GM21786 (cell line): ENCODE results near the gene KRTAP5-7.
"Not testable (repeated sequence)": the region's sequence is repeated elsewhere in the genome, so short reads cannot be mapped to it uniquely, and the experiment has no call there.

ENCODE experiments used
- ATAC-seq: cut with Tn5 transposase; IDR thresholded peaks from one replicate; pipeline ENCODE4 v1.9.1; 2021; ENCODE audit not compliant: unreplicated experiment

The KRTAP5-7 gene, protein sequence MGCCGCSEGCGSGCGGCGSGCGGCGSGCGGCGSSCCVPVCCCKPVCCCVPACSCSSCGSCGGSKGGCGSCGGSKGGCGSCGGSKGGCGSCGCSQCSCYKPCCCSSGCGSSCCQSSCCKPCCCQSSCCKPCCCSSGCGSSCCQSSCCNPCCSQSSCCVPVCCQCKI

DNA sequence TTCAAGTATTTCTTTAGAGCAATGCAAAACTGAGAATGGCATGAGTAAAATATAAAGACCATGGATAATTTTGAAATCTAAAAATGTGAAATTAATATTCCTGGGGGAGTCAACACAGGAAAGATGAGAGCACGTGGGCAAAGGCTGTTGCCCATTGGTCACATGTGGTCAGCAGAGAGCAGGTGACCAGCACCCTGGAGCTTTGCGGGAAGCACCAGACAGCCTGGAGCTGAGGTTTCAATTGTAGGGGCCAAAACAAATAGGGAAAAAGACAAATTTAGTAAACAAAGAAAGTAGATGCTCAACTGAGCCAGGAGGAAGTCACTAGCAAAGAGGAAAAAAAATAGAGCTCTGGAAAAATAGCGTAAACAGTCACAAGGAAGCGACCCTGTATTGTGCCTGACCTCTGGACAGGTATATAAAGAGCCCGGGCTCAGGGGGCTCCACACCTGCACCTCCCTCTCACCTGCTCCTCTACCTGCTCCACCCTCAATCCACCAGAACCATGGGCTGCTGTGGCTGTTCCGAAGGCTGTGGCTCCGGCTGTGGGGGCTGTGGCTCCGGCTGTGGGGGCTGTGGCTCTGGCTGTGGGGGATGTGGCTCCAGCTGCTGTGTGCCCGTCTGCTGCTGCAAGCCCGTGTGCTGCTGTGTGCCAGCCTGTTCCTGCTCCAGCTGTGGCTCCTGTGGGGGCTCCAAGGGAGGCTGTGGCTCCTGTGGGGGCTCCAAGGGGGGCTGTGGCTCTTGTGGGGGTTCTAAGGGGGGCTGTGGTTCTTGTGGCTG, at the start of gene KRTAP5-7:
Gene KRTAP5-7, plus strand, starts transcription at position 472 of the 780 bp plus-strand sequence. Its CDS starts 34 bp downstream, at position 506.
- ATAC-seq = not testable (repeated sequence)

DNA sequence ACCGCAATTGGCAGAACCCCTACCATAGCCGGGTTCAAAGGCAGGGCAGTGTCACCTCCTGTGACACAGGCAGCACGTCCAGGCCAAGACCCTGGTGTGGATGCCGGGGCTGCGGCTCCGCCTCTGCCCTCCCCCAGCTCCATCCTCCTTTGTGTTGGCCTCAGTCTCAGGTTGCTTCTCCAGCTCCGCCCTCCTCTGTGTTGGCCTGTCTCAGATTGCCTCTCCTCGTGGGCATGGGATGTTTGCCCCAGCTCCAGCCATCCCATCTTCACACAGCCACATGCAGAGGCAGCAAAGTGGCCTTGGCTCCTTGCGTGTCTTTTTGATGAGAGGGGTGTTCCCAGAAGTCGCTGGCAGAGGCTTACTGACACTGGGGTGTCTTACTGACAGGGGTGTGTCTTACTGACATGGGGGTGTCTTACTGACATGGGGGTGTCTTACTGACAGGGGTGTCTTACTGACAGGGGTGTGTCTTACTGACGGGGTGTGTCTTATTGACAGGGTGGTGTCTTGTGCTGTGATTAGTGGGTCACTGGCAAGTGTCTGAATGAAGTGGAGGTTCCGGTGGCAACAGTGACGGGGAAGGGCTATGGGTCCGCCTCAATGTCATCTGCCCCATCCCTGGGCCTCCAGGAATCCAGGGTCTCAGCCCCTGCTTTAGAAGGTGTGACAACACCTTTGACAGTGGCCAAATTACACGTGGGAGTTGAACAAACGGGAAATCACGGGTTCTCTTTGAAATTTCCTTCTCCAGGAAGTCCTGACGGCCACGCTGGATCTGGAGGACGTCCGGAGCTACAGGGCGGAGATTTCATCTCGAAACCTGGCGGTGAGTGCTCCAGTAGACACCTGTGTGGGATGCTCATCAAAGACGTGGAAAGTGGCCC, 49.2 kb upstream of the KRTAP5-7 start:
- ATAC-seq = no peak

DNA sequence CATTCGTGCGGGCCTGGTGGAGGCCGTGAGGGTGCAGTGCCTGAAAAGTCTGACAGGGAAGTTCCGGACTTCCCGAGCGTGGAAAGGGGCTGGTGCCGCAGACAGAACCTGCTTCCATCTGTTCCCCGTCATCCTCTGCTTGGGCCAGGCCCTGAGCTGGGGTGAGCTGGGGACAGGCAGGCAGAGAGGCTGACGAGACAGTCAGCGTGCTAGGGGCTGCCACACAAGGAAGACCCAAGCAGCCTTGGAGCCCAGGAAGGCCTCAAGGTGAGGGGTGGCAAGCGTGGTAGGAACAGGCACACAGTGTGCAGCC, 48.6 kb upstream of the KRTAP5-7 start:
- ATAC-seq = no peak

DNA sequence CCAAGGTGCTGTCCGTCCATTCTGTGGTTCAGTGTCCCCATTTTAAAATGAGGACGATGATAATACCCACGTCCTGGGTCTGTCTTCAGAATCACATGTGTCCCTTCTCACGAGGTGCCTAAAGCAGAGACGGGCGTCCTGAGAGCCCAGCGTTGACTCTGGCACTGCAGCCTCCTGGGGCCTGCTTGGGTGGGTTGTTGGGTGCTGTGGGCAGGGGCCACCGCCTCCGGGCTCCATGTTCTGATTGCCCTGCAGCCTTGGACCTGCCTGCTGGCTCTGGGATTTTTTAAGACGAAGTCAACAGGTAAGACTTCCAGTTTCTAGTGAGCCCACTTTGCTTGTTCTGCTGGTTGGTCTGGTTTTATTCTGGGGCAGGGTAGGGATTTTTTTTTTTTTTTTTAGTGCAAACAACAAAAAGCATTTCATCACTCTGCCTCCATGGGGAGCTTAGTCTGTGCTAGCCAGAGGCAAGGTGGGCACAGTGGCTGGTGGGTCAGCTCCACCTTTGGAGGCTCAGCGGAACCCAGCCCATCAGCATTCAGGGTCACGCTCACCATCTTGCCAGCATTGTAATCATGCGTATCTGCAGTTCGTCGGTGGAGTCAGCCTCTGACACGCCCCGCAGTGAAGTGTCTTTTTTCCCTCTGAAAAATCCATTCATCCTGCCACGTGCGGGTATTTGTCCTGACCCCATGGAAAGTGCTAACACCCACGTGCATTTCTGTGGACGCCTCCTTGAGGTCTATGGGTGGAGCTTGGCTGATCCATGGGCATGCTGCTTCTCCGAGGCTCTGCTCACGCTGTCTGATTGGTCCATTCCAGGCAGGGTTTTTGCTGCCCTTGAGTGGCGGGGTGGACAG, 45.7 kb upstream of the KRTAP5-7 start:
- ATAC-seq = no peak

DNA sequence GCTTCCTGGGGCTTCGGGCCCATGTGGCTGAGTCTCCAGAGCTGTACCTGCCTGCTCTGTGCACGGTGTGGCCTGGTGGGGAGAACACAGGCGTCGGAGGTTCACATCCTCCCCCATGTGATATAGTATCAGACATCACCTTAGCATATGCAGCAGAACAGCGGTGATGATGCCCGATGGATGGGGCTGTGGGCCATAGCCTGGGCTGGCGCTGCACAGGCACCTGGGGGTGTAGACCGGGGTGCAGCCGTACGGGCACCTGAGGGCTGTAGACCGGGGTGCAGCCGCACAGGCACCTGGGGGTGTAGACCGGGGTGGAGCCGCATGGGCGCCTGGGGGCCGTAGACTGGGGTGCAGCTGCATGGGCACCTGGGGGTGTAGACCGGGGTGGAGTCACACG, 44.9 kb upstream of the KRTAP5-7 start:
- no peak for ATAC-seq

DNA sequence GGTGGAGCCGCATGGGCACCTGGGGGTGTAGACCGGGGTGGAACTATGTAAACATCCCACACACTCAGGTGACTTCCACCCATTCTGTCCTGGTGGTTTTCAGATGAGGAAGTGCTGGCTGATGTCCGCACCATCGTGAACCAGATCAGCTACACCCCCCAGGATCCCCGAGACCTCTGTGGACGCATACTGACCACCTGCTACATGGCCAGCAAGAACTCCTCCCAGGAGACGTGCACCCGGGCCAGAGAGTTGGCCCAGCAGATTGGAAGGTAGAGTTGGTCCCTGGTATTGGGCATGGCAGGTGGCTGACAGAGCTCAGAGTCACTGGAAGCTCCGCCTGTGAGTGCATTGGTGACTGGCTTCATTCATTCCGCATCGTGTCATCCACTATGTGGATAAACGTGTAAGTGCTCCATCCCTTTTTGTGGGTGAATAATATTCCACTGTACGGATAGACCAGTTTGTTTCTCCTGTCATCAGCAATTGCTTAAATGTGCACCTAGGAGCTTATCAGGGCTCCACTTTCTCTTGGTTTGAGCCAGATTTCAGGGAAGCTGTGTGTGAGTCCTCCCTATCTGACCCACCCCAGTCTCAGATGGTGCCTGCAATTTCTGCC, 44.2 kb upstream of the KRTAP5-7 start:
- no peak for ATAC-seq

DNA sequence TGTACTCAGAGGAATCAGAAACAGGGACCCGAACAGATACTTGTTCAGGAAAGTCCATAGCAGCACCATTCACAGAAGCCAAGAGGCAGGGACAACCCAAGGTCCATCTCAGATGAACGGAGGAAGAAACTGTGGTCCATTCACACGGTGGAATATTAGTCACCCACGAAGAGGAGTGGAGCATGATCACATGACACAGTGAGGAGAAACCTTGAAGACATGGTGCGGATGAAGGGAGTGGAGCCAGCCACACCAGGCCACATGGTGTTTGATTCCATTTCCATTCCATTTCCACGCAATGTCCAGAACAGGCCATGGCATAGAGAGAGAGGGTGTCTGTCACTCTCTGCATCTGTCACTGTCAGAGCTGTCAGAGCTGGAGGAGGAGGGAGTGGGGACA, 43.4 kb upstream of the KRTAP5-7 start:
- ATAC-seq = no peak

DNA sequence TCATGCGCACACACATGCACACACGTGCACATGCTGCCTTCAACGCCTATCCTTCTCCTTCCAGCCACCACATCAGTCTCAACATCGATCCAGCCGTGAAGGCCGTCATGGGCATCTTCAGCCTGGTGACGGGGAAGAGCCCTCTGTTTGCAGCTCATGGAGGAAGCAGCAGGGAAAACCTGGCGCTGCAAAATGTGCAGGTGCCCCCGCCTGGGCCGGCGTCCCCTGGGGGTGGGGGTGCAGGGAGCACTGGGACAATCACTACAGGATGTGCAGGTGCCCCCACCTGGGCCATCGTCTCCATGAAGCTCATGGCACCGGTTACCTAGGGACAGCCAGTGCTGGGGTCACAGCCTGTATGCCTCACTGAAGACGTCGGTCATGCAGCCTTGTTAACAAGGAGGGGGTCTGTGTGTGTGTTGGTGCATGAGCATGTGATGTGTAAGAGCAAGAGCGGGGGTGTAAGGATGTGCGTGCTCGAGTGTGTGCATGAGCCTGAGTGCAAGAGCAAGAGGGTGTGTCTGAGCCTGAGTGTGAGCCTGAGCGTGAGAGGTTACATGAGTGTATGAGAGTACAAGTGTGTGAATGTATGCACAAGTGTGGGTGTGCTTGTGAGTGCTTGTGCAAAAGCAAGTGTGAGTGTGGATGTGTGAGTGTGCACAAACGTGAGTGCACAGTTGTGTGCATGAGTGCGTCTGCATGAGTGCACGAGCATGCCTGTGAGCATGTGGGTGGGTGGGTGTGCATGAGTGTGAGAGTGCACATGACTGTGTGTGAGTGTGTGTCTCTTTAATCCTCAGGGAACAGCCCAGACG, 42.6 kb upstream of the KRTAP5-7 start:
- no peak for ATAC-seq

DNA sequence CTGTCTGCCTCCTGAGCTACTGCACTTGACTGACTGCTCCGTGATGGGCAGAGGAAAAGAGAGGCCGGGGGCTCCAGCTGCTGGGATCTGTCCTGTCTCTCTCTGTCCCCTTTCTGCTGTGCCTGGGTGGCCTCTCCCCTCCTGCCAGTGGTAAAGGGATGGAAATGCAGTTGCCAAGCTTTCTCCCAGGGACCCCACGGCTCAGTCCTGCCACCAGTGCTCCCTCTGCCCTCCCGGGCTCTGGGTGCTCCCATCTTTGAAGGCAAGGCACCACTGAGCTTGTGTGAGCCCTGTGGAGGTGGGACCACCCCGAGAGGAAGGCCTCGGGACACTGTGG, 42.0 kb upstream of the KRTAP5-7 start:
- ATAC-seq = no peak

DNA sequence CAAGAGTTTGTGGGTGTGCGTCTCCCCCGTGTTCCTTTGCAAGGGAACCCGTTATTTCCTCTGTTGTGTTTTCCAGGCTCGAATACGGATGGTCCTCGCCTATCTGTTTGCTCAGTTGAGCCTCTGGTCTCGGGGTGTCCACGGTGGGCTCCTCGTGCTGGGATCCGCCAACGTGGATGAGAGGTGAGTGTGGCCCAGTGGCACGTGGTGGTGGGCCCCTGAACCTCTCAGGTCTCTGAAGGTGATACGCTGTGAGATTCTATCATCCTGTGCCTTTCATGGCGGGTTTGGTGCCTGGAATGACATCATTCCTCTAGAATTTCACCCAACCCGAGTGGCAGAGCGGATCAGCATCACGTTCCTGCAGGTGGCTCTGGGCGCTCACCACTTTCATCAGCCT, 41.6 kb upstream of the KRTAP5-7 start:
- no peak for ATAC-seq

DNA sequence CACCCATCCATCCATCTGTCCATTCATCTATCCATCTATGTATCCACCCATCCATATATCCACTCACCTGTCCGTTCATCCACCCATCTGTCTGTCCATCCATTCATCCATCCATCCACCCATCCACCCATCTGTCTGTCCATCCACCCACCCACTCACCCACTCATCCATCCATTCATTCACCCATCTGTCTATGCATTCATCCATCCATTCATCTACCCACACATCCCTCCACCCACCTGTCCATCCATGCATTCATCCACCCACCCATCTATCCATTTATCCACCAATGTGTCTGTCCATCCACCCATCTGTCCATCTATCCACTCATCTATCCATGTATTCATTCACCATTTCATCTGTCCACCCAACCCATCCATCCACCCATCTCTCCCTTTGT, 40.7 kb upstream of the KRTAP5-7 start:
- ATAC-seq = no peak

DNA sequence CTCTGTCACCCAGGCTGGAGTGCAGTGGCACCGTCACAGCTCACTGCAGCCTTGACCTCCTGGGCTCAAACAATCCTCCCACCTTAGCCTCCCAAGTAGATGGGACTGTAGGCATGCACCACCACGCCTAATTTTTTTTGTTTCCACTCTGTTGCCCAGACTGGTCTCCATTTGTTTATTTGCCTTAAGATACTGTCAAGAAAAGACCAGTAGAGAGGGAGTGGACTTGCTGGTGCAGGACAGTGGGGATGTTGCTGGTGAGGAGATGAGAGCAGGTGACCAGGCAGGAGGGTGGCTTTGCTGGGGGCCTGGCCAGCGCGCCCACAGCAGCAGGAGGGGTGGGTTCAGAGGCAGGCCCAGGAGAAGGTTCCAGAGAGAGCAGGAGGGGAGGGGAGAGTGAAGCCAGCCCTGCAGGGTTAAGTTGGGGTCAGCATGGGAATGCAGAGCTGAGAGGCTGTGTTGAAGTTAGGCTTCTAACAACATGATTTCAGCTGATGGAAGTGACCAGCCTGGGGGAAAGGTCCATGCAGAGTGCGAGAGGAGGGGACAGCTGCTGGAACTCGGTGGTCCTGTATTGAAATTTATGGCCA, 38.3 kb upstream of the KRTAP5-7 start:
- no peak for ATAC-seq

DNA sequence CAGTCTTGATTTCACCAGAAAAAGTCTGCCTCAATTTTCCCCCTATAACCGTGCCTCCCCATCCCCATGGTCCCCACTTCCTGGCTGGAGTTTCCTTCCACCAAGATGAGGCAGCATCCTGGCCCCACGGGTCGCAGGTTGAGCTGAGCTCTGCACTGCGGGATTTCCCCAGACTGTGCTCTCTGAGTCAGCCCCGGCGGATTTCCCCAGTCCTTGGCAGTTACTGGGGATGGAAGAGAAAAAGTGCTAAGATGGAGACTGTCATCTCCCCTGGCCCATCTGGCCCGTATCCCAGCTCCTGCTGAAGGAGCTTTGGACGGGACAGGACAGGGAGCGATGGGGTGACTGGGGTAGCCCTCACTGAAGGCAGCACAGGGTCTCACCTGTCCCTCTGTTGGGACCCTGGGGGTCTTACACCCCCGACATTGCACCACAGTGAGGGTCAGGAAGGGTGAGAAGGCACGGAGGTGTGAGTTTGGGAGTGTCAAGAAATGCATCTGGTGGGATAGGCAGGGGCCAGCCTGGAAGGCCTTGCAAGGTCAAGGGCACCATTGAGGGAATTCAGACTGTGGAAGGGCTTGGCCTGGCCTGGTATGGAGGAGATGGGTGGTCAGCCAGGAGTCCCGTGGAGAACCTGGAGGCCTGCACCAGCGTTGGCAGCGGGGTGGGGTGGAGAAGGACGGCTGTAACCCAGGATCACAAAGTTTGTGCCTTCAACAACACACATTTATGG, 37.6 kb upstream of the KRTAP5-7 start:
- ATAC-seq = peak; percentile 47

DNA sequence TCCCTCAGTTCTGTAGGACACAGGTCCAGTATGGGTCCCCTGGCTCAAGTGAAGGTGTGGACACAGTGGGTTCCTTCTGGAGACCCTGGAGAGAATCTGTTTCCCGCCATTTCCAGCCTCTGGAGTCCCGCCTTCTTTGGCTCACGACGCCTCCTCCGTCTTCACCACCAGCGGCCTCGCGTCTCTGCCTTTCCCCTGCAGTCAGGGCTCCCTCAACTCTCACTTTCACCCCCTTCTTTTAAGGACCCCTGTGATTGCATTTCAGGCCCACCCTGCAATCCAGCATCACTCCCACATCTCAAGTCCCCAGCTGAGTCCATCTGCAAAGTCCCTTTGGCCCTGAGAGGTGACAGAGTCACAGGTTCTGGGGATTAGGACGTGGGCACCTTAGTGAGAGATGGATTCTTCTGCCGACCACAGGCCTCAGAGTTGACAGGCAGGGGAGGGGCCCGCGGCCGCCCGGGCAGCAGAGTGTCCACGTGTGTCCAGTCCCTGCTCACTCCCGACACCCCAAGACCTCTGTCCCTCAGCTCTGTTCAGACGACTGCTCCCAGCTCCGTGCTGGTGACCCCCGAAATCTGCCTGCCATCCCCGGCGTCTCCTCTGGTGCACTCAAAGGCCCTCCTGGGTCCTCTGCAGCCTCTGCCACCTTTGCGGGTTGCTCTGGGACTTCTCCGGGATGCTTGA, 36.9 kb upstream of the KRTAP5-7 start:
- no peak for ATAC-seq

DNA sequence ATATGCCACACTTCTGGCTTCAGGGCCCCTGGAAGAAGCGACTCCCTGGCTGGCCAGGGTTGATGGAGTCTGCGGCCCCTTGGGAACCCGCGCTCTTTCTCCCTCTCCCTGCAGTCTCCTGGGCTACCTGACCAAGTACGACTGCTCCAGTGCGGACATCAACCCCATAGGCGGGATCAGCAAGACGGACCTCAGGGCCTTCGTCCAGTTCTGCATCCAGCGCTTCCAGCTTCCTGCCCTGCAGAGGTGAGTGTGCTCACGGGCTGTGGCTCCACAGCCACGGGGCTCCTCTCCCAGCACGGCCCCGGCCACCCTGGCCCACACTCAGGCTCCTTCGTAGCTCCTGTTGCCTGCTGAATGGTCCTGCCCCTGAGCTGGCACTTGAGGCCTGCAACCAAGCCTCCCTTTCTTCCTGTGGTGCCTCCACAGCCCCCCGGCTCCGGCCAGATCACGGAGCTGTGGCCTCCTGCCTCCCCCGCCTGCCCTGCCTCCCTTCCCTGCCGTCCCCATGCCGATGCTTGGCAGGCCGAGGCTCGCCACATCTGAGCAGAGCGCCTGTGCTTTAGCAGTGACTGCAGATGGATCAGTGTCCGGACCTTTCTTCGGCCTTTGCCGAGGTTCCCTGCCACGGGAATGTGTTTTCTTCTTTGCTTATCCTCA, 36.2 kb upstream of the KRTAP5-7 start:
- no peak for ATAC-seq

DNA sequence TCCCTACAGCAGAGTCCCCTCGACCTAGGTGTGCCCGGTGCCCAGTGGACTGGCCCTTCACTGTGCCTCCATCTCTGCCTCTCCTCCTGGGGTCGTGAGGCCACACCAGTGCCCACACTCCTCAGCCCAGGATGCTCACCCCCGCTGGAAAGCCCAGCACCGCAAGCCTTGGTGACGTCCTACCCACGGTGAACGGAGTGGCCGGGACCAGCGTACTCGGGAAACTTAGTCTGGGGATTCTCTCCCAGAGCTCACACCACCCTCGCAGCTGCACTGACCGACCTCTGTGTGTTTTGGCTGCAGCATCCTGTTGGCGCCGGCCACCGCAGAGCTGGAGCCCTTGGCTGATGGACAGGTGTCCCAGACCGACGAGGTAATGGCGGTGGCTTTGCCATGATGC, 35.5 kb upstream of the KRTAP5-7 start:
- ATAC-seq = no peak

DNA sequence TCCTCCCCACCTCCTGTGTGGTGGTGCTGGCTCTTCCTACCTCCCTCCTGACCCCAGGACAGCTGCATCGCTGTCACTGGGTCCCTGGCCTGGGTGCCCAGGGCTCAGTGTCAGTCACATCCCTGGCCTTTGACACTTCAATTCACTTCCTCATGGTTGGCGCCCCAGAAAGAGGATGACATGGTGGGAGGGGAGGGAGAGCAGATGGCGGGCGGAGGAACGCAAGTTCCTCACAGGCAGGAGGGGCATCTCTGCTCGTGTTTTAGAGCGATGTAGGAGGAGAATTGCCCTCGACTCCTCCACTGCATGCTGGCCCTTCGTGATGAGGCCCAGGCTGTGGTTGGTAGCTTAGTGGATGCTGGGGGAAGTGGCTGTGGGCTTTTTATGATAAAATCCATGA, 35.1 kb upstream of the KRTAP5-7 start:
- ATAC-seq = no peak
